ENCODE results near the gene NISCH.

NISCH gene

GRCh38 chr3:52490035-52490938 is 34.9 kb downstream of the NISCH start:
- DNase-seq (ENCODE audit: low read depth, low spot score), result no peak

- DNase-seq (ENCODE audit: low read depth, low spot score), result no peak
These were observed 35.6 kb downstream of the NISCH start for GRCh38 chr3:52490939-52491526.

- no peak for DNase-seq (ENCODE audit: low read depth, low spot score)
These were observed 36.7 kb downstream of the NISCH start for GRCh38 chr3:52492059-52492458.

GRCh38 chr3:52493232-52494017 is 38.0 kb downstream of the NISCH start:
- no peak for DNase-seq (ENCODE audit: low read depth, low spot score)

- DNase-seq (ENCODE audit: low read depth, low spot score), result no peak
These were observed 39.0 kb downstream of the NISCH start for GRCh38 chr3:52494445-52494844.

- DNase-seq (ENCODE audit: low read depth, low spot score), result no peak
These were observed 39.6 kb downstream of the NISCH start, which contains the start of gene STAB1 for GRCh38 chr3:52494886-52495495. TSS of gene STAB1 (plus strand) at chr3:52495338. CDS start at chr3:52495414, 76 bp downstream.

- no peak for DNase-seq (ENCODE audit: low read depth, low spot score)
These were observed 40.6 kb downstream of the NISCH start for GRCh38 chr3:52495777-52496602.

- DNase-seq (ENCODE audit: low read depth, low spot score), result no peak
These were observed 43.0 kb downstream of the NISCH start for GRCh38 chr3:52498137-52499054.

- no peak for DNase-seq (ENCODE audit: low read depth, low spot score)
These were observed 45.6 kb downstream of the NISCH start for GRCh38 chr3:52501046-52501445.

- no peak for DNase-seq (ENCODE audit: low read depth, low spot score)
These were observed 46.6 kb downstream of the NISCH start for GRCh38 chr3:52502001-52502400.

GRCh38 chr3:52502808-52503350 is 47.5 kb downstream of the NISCH start:
- no peak for DNase-seq (ENCODE audit: low read depth, low spot score)

- no peak for DNase-seq (ENCODE audit: low read depth, low spot score)
These were observed 48.5 kb downstream of the NISCH start for GRCh38 chr3:52503788-52504424.

- no peak for DNase-seq (ENCODE audit: low read depth, low spot score)
These were observed 49.6 kb downstream of the NISCH start for GRCh38 chr3:52504977-52505376.

- DNase-seq (ENCODE audit: low read depth, low spot score), result no peak
These were observed 51.0 kb downstream of the NISCH start for GRCh38 chr3:52506266-52506966.

GRCh38 chr3:52507359-52507758 is 52.0 kb downstream of the NISCH start:
- no peak for DNase-seq (ENCODE audit: low read depth, low spot score)

GRCh38 chr3:52509753-52510328 is 54.4 kb downstream of the NISCH start:
- no peak for DNase-seq (ENCODE audit: low read depth, low spot score)

- no peak for DNase-seq (ENCODE audit: low read depth, low spot score)
These were observed 56.1 kb downstream of the NISCH start for GRCh38 chr3:52511509-52511908.

- DNase-seq (ENCODE audit: low read depth, low spot score), result no peak
These were observed 56.7 kb downstream of the NISCH start for GRCh38 chr3:52512105-52512504.
